Testis (tissue), 3 donors: ENCODE data around the gene ARL17B. TPM values are rescaled to one million over a fixed set of nuclear protein-coding genes. Genes with fewer than 3 reads are reported as not detected.
A peak's percentile ranks its signal among the peaks of the same experiment; 100 is the strongest.
"Not testable (repeated sequence)": the region's sequence is repeated elsewhere in the genome, so short reads cannot be mapped to it uniquely, and the experiment has no call there.

ENCODE experiments used
- DNase-seq: peaks from one replicate; pipeline ENCODE4 v3.0.0-alpha.2; 2019
- H3K27ac ChIP-seq, 2 donors: fragments of 200-600 bp; sonication (generic); one replicate each; pipeline ENCODE4 v1.5.1; 2019
- H3K27me3 ChIP-seq: fragments of 200-600 bp; sonication (generic); one replicate; pipeline ENCODE4 v1.5.1; 2019
- H3K36me3 ChIP-seq: fragments of 200-600 bp; sonication (generic); one replicate; pipeline ENCODE4 v1.5.1; 2017; ENCODE audit warnings: low read depth; ENCODE audit errors: missing control alignments
- H3K4me1 ChIP-seq: fragments of 200-600 bp; sonication (generic); one replicate; pipeline ENCODE4 v1.5.1; 2019
- H3K4me3 ChIP-seq, 2 donors: fragments of 200-600 bp; sonication (generic); one replicate each; pipeline ENCODE4 v1.5.1; 2017 to 2019
- H3K9me3 ChIP-seq: fragments of 200-600 bp; sonication (generic); one replicate; pipeline ENCODE4 v1.5.1; 2017
- CTCF ChIP-seq, 3 experiments: fragments of 450-650 bp in 2 of 3; fragments of 200-600 bp in 1 of 3; sonication (generic) in 1 of 3; IDR thresholded peaks; one replicate each; pipeline ENCODE4 v1.5.1; 2016 to 2019; ENCODE audit warnings: antibody characterized with exemption in 3 of 3, mild to moderate bottlenecking in 2 of 3, moderate library complexity in 1 of 3
- POLR2A ChIP-seq: fragments of 450-650 bp; IDR thresholded peaks from one replicate; pipeline ENCODE4 v1.6.1; 2017; ENCODE audit warnings: antibody characterized with exemption, mild to moderate bottlenecking, moderate library complexity
- WGBS, 2 donors: methylation state at CpG; one replicate each; pipeline ENCODE4 v1.1.5; 2018; 5-methylcytosine and 5-hydroxymethylcytosine counted together
- intact Hi-C: fragments of 100-400 bp; cut with DNase I; formaldehyde crosslinking; loops from one replicate; pipeline ENCODE4 v1.15.1; 2023; ENCODE audit warnings: low total_unique reads
- polyA plus RNA-seq: library from polyadenylated mRNA; stranded (reverse); fragments of 350-450 nt; fragmentation: Illumina TruSeq; extraction: RNeasy Lipid Tissue Mini Kit (QIAGEN cat#74804); gene quantifications from one replicate; pipeline ENCODE4 v1.2.3, GENCODE V29; 2014; ENCODE audit warnings: low read depth, low replicate concordance; ENCODE audit not compliant: insufficient read depth
- total RNA-seq, 2 donors: library from RNA; depleted of rRNA; stranded (reverse); fragments of >200 nt; gene quantifications; one replicate each; pipeline ENCODE4 v1.2.3, GENCODE V29; 2016

Gene ARL17B
- total and polyA plus RNA-seq, 3 donors from 2014 or later = 4.0 to 17.8 (median 8.8) TPM

DNA sequence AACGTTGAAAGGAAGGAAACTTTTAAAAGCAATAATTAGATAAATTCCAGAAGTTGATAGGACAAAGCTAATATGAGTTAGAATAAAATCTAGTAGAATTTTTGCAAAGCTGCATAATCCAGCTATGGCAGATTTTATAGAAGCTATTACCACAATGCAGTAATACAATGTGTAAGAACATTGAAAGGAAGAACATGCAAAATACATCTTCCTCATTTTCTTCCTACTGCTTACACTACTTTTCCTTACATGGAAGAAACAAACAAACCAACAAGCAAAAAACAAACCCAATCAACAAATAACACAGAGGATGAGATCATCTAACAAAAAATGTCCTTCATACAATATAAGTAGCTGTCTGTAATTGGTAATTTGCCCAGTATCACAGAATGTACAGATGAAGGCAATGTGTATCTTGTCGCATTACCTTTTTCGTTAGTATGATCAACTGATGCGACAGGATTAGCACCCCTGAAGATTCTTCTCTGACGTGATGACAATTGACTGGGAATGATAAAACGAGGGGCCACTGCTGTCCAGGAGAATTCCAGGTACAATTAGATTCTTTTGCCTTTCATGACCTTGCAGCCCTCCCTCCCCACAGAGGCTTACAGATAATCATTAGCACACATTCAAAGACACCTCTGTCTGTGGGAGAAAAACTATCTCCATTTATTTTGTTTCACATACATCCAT lies 87.9 kb downstream of the ARL17B start:
- H3K27ac ChIP-seq = no peak overlapping the region
- no peak for DNase-seq
- no peaks in the 10 kb centered on the region for H3K4me1 ChIP-seq
- TF ChIP-seq POLR2A (no peak), CTCF (IDR thresholded peaks at IDR 0.05) (no peak)
- 60 to 64% methylated on average over 6 of the region's 6 CpGs for WGBS, 2 donors
- no peaks in the 10 kb centered on the region for H3K27me3 ChIP-seq
- intact Hi-C loops = loop anchor here (10.0 kb wide), 1 partner anchor 269 kb away; no protein-coding TSS in a partner anchor
- no peaks in the 10 kb centered on the region for H3K36me3 ChIP-seq
- H3K9me3 ChIP-seq = no peaks in the 10 kb centered on the region
- H3K4me3 ChIP-seq = no peak overlapping the region

GRCh38 chr17:46270032-46270431 lies 91.5 kb downstream of the ARL17B start:
- Histone ChIP-seq H3K36me3 (no peaks in the 10 kb centered on the region), H3K27ac (no peak overlapping the region), H3K9me3 (no peaks in the 10 kb centered on the region), H3K4me3 (no peak overlapping the region), H3K4me1 (peaks cover 8% of the 10 kb centered on the region), H3K27me3 (no peaks in the 10 kb centered on the region)
- WGBS, 2 donors = 69 to 78% methylated on average over 5 of the region's 5 CpGs
- intact Hi-C loops = loop anchor here (10.0 kb wide), 1 partner anchor 265 kb away; no protein-coding TSS in a partner anchor
- TF ChIP-seq POLR2A = no peak
- TF ChIP-seq CTCF (IDR thresholded peaks at IDR 0.05) = no peak
- no peak for DNase-seq

DNA sequence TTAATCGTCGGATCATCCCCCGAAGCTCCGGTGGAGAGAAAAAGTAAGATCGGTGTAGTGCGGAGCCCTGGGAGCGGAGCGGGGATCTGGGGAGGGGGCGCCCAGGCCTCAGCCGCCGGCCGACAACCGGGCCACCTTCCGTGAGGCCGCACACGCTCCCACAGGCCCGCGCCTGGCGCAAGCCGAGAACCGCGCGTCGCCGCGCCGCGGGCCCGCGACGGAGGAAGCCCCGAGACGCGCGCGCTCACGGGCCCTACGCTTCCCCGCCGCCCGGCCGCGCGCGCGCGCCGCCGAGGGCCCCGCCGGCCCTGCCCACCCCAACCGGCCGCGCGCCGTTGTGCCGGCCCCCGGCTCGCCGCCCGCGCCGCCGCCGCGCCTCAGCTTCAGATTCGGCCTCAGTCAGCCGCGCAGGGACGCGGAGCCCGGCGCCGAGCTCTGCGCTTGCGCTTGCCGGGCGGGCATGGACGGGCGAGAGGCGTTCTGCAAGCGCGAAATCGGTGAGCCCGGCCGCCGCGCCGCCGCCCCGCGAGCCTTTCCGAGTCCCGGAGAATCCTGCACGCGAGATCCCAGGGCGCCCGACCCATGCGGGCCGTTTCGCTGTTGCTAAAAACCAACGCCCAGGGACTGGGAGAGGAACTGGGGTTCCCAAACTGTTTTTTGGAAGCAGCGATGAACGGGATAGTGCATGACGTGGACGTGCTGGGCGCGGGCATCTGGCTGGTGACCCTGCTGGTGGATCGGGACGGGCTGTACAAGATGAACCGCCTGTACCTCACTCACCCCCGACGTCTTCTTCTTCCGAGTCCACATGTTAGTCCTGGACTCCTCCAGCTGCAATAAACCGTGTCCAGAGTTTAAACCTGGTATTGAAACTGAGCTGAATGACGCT lies 94.7 kb downstream of the ARL17B start:
- TF ChIP-seq POLR2A = no peak
- TF ChIP-seq CTCF (IDR thresholded peaks at IDR 0.05) = no peak
- Histone ChIP-seq H3K9me3 (no peaks in the 10 kb centered on the region), H3K36me3 (no peaks in the 10 kb centered on the region), H3K27me3 (no peaks in the 10 kb centered on the region), H3K4me3 (peak overlapping the region; percentile 62 to 76), H3K4me1 (peaks cover 8% of the 10 kb centered on the region), H3K27ac (peak overlapping the region; percentile 87 to 91)
- intact Hi-C loops = no loop called here
- WGBS, 2 donors = 0 to 1% methylated on average over 19 to 55 of the region's 116 CpGs
- peak; percentile 86 for DNase-seq

DNA sequence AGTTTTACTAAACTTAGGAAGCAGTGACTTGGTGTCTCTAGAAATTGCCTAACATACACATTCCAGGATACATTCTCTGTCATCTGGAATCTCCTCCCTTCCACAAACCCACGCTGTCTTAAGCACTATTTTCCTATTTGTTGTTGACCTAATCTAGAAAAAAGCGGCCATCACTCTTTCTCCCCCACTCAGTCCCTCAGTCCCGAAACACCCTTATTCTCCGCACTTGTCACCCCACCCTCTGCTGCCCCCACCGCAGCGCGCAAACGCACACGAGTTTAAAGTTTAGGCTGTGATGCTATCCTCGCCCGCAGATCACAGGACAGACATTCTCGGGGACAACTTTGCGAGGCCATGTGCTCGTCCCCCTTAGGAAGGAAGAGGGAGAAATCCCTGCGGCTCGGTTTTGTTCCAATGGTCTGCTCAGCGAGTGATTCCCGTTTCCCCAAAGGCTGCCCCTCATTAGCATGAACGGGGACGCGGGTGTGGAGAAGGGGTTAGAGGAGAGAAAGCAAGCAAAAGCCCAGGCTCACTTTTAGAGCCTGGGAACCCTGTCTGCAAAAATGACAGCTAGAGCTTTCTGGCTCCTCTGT lies 95.4 kb downstream of the ARL17B start:
- WGBS, 2 donors = 1 to 2% methylated on average over 21 of the region's 21 CpGs
- H3K9me3 ChIP-seq, H3K4me1 ChIP-seq, H3K27me3 ChIP-seq, H3K36me3 ChIP-seq, DNase-seq, intact Hi-C loops: not testable (repeated sequence)
- Histone ChIP-seq H3K27ac (peak overlapping the region; percentile 81 to 87), H3K4me3 (peak overlapping the region; percentile 57 to 58)
